Adipose tissue (tissue), 3 donors: ENCODE measurements around the gene ANTXR1. TPM values are rescaled to one million over a fixed set of nuclear protein-coding genes. Genes with fewer than 3 reads are reported as not detected.

ENCODE experiments used
- H3K27ac ChIP-seq: one replicate; pipeline ENCODE4 v1.5.1; 2013; ENCODE audit warnings: low read depth, low read length
- WGBS, 3 donors: extraction: QIAGEN DNeasy Blood & Tissue Kit; methylation state at CpG; one replicate each; pipeline ENCODE4 v1.1.7; 2013; 5-methylcytosine and 5-hydroxymethylcytosine counted together
- polyA plus RNA-seq, 3 donors: library from polyadenylated mRNA; stranded (reverse); fragments of 200-250 nt; gene quantifications; one replicate each; pipeline ENCODE4 v1.2.3, GENCODE V29; 2013
- donor health status: healthy with polysubstance abuse.
- donor health status: Bipolar disorder and iron deficiency.
- donor health status: healthy.

Gene ANTXR1
- polyA plus RNA-seq, 3 donors, result 1.7 to 41.6 (median 9.6) TPM

DNA sequence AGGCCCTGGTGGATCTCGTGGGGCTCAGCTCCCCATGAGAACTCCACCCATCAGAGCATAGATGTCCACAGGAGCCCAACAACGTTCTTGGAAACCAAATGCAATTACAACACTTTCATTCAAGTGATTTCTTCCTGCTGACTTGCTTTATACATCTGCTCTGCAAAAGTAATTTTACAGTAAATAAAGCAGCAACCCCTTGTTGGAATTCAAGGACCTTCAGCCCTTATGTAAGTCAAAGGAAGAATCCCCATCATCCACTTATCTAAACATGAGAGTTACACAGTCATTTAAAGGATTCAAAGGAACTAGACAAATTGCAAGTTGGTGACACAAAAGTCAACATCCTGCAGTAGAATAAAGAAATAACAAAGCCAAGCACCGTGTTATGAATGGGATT lies 17.1 kb upstream of the ANTXR1 start:
- H3K27ac ChIP-seq, result no peak overlapping the region
- 33 to 54% (median 46%) methylated on average over 3 of the region's 3 CpGs for WGBS, 3 donors

DNA sequence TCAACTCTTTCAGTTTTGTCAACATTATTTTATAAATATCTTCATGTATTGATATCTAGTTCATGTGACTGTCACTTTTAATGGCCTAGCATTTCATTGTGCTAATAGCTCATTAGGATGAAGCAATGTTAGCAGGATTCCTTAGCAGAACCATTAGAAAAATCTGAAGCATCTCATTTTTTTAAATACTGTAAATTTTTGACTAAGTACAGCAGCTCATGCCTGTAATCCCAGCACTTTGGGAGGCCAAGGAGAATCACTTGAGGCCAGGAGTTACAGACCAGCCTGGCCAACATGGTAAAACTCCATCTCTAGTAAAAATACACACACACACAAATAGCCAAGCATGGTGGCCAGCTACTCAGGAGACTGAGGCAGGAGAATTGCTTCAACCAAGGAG lies 15.6 kb upstream of the ANTXR1 start:
- no peak overlapping the region for H3K27ac ChIP-seq

DNA sequence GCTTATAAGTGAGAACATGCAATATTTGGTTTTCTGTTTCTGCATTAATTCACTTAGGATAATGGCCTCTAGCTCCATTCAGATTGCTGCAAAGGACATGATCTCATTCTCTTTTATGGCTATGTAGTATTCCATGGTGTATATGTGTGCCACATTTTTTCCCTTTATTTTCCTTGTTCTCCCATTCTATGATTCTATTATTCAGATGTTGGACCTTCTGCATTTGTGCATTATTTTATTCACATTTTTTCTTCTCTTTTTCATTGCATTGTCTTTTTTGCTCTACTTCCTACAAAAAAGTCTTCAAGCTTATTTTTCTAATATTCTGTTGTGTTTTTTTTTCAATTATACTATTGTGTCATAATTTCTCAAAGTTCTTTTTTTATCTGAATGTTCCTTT lies 11.1 kb upstream of the ANTXR1 start:
- H3K27ac ChIP-seq, result no peak overlapping the region

DNA sequence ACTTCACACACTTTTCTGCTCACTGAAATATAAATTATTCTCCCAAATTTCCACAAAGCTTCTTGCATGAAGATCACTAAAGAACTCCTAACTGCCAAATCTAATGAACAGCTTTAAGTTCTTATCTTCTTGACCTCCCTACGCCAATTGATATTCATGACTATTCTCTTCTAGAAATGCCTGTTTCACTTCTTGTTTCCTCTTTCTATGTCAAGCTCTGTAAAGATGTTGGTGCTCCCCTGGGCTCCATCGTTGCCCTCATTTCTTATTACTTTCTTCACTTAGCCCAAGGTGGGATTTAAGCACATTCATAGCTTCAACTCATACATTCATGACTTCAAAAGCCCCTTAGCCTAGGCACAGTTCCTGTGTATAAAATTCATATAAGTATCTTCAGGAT lies 9.2 kb upstream of the ANTXR1 start:
- WGBS, 3 donors, result 75 to 87% (median 87%) methylated on average over 2 of the region's 2 CpGs
- H3K27ac ChIP-seq, result no peak overlapping the region

DNA sequence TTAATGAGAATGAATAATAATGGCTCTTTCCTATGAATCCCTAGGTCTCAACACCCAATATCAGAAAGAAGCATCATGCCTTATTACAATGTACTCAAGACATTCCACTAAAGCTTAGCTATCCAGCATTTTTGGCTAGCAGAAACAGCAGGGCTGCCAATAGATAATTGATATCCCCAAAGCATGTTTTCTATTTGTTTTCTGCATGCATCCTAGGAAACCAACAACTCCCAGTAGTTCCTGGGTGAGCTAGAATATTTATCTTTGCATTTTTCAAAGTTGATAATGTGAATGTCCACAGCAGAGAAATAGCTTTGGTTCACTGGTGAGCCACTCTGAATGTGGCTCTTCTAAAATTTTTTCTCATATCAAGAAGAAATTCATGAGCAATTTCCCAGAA lies 5.8 kb upstream of the ANTXR1 start:
- H3K27ac ChIP-seq, result no peak overlapping the region

DNA sequence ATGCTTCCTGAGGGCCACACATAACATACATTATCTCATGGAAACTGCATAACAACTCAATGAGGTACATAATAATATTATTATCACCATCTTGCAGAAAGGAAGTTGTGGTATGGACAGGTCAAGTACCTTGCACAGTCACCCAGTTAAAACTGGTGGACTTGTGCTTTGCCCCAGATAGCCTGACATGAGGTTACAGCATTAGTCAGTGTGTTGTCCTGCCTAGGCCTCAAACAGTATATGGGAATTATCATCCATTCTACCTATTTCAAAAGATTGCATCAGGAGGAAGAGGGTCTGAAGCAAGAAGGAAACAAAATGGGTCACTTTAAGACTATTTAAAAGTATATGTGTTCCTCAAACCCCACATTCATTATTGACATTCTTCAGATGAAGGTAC lies 5.4 kb upstream of the ANTXR1 start:
- no peak overlapping the region for H3K27ac ChIP-seq

DNA sequence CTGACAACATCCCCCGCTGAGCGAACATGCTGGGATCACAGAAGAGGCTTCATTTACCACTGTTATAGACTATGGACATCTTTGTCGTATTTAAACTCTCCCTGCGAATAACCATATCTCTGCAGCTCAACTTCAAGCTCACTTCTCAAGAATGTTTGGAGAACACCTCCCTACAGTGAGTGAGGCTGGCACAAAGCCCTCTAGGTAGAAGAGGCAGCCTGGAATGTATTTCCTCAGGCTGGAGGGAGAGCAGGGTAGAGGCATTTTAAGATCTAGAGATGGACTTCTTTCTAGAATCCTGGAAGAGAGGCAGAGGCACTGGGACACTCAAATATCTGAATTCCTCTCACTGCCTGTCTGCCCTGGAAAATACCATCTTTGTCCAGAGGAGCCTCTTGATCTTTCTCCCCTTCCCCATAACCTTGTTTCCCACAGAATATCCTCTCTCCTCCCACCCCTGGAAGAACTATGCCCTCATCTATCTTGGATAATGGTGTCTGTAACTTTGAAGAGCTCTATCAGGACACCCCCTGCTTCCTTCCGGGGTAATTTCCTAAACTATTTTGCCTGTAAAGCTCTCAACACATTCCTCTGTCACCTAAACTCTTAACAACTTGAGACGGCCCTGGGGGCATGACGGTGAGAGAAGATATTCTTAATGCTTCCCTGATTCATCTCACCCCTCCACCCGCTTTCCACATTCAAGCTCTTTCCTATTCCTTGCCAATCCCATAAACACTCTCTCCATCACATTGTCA lies 2.4 kb upstream of the ANTXR1 start:
- H3K27ac ChIP-seq, result no peak overlapping the region
- 66 to 81% (median 73%) methylated on average over 8 of the region's 8 CpGs for WGBS, 3 donors

DNA sequence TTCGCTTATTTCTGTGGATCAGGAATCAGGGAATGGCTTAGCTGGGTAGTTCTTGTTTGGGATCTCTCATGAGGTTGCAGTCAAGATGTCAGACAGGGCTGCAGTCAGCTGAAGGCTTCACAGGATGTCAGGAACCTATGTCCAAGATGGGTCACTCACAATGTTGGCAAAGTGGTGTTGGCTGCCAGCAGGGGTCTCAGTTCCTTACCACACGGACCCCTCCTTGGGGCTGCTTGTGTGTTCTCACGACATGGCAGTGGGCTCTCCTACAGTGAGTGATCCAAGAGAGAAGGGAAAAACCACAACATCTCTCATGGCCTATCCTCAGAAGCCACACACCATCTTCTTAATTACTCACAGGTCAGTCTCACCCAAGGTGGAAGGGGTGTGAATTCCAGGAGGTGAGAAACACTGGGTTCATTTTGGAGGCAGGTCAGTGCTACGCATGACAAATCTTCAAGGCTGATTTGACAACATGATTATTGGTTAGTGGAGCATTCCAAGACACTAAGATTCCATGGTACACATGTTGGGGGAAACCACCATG lies 1.3 kb upstream of the ANTXR1 start:
- WGBS, 3 donors, result 48 to 82% (median 74%) methylated on average over 4 of the region's 4 CpGs

DNA sequence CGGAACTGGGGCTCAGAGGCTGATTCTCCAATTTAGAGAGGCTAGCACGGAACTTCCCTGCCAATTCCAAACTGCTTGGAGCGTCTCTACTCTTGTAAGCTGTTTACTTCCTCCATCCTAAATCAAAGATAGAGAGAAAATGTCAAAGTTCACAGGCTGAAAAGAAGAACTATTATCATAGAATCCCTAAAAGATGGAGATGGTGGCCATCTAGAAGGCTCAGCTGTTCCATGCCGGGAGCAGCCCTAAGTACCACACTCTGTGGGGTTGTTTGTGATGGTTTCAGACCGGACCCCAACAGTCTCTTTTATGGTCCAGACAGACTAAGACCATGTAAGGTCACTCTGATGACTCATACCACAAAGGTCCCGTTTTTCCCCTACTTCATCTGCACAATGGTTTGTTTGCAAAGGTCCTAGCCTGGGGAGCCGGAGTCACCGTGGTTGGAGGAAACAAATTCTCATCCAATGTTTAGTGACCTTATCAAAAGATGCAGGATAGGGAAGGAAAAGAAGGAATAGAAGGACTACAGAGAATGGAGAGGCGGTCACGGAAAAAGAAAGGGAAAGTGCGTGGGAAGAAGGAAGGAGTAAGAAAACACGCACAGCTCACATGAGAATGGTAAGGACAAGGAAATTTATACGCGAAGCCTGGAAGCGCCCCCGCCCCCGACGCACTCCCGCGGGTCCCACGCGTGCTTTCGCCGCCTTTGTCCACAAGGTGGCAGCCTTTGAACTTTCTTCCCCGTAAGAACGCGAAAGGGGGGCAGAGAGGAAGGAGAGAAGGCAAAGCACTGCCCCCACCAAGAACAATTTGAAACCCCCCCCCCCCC lies 453 bp upstream of the ANTXR1 start:
- no peak overlapping the region for H3K27ac ChIP-seq
- 11 to 13% (median 11%) methylated on average over 27 of the region's 27 CpGs for WGBS, 3 donors

More for the DNA sequence above, 1.3 kb upstream of the ANTXR1 start:
- H3K27ac ChIP-seq, result no peak overlapping the region

DNA sequence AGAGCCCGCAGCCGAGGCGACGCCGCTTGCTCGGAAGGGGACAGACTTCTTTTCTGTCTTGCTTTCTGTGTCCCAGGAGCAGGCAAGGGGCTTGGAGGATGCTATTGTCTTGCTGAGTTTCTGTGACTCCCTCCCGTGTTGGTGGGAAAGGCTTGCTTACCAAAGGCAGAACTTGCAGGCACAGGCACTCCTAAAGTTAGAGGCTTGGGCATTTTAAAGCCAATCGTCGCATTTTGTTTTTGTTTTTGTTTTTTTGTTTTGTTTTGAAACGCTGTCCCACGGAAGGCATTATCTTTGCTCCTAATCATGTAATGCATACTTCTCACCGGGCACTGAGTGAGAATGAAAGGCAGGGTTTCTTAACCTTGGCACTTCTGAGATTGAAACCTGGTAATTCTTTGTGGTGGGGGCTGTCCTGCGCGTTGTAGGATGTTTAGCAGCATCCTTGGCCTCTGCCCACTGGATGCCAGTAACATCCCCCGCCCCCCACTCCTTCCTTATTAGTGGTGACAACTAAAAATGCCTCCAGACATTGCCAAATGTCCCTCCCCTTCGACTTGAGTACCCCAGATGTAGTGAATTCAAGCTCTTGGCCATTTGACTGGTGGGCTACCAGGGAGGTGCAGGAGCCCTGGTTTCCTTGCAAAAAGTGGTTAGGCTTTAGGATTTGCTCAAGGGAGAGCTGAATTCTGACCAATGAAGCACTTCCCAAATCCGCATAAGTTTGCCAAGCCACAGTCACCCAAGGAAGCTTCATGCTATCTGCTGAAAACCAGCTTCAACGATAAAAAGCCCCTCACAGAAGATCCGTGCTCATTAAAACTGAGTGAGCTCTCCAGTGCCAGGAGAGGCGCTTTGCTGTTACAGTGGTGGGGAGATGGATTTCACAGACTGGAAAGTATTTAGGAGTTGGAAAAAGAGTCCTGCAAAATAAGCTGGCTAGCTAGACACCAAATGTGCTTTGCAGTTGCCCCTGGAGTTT lies 1.2 kb downstream of the ANTXR1 start:
- 3 to 5% (median 3%) methylated on average over 19 to 20 of the region's 20 CpGs for WGBS, 3 donors
- H3K27ac ChIP-seq, result no peak overlapping the region

DNA sequence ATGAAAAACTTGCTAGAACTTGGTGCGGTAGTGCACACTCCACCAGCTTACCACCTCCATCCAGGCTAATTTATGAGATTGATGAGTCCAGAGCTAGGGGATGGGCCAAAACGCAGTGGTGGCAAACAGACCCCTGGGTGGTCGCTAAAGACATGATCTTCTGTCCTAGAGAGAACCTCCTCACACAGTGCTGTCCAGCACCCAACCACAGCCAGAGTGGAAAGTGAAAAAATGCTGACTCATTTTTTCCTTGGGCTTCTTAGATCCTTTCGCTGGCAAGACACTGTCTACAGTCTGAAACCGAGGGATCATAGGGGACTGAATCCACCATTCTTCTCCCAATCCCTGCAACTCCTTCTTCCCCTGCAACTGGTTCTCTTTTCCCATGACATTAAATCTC lies 4.1 kb downstream of the ANTXR1 start:
- 56 to 69% (median 62%) methylated on average over 5 of the region's 5 CpGs for WGBS, 3 donors
- H3K27ac ChIP-seq, result no peak overlapping the region

DNA sequence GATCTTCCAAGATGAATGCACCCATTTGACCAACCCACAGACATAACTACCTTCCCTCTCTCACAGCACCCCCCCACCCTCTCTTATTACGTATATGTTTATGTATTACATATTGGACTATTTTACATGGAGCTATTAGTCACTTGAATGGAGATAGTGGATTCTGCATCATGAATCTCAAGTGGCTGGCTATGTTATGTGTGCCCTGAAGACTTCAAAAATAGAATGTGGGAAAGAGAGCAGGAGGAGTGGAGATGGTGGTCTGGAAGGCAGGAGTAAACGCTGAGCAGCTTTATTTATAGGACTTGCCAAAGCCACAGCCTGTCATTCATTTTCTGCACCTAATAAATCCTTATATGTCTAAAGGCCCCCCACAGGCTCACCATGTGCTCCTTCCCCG lies 4.9 kb downstream of the ANTXR1 start:
- 63 to 78% (median 72%) methylated on average over 3 of the region's 3 CpGs for WGBS, 3 donors
- no peak overlapping the region for H3K27ac ChIP-seq

DNA sequence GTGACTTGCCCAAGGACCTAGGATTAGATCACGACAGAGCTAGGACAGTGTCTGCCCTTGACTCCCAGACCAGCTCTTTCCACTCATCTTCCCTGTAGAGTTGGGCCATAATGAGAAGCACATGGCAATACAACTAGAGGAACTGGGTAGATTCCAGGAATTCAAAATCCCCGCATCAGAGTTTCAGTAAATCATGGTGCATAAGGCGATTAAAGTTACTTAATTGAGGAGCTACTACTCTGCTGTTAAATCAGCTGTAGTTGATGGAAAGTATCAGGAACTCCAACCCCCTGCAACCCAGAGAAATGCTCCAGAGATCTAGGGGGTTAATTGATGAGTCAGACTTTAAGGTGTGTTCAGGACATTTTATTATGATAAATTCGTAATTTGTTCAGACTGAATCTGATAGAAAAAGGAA lies 5.7 kb downstream of the ANTXR1 start:
- 76 to 84% (median 80%) methylated on average over 4 of the region's 4 CpGs for WGBS, 3 donors
- no peak overlapping the region for H3K27ac ChIP-seq

DNA sequence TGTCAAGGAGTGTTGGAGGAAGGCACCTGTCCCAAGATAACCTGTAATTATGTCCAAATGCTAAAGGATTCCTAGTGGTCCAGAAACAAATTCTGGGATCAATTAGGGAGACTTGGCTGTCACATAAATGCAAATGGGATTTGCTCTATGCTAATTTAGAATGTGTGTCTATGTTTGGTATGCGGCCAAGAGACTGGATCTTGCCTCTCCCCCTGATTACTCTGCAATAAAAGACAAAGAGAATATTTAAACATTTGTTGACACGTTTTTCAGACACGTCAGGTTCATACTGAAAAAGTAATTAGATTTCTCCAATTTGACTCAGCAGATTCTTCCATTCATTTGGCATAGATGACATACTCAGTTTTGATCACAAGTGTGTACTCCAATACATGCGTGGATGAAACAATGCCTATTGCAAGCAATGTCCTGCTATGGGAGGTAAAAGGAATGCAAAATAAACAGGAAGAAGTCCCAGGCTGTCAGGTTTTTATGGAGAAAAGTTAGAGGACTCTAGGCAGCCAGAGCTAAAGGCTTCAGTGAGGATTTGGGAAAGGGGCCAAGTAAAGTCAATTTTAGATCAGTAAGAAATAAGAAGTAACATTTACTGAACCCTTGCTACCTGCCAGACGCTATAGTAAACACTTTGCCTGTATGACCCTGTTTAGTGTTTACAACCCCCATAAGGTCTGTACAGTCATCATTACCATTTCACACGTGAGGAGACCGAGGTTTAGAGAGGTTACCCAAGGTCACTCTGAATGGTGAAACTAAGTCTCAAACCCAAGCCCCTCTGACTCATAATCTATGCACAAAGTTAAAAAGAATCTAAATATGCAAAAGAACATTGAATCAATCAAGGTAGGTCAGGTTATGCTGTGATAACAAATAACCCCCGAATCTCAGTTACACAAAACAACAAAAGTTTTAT lies 7.8 kb downstream of the ANTXR1 start:
- WGBS, 3 donors, result 62 to 70% (median 68%) methylated on average over 8 of the region's 8 CpGs
- no peak overlapping the region for H3K27ac ChIP-seq

DNA sequence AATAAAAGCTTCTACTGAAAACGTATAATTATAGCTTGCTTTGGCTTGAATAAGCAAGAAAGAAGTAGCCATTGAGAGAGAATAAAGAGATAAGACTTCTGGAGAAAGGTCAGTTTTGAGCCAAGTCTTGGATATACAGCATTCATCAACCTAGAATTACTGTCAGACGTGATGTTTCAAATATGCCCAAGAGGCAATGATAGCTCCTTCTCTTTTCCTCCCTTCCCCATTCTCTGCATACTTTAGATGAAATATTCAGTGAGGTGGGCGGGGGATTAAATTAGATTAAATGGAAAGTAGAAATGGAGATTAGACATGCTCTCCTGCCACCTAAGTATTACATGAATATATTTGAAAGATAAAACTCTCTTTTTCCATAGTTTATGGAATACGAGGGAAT lies 8.7 kb downstream of the ANTXR1 start:
- no peak overlapping the region for H3K27ac ChIP-seq
- WGBS, 3 donors, result 68 to 79% (median 70%) methylated on average over 4 of the region's 4 CpGs

DNA sequence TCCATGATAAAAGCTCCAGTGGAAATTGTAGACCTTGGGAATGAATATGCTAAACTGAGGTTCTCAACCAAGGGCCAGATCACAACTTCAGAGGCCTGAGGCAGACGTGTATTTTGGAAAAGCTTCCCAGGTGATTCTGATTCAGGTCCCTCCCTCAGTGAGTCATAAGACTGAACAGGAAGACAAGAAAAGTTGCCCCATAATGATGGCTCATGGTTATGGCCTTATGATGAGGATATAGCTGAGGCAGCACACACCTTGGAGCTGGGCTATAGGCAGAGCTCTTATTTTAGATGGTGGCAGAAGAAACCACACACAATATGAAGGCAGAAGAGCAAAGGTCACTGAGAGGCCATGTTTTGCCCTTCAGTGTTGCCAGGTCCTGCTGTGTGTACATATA lies 9.6 kb downstream of the ANTXR1 start:
- no peak overlapping the region for H3K27ac ChIP-seq
- 75 to 84% (median 78%) methylated on average over 1 of the region's 1 CpG for WGBS, 3 donors

DNA sequence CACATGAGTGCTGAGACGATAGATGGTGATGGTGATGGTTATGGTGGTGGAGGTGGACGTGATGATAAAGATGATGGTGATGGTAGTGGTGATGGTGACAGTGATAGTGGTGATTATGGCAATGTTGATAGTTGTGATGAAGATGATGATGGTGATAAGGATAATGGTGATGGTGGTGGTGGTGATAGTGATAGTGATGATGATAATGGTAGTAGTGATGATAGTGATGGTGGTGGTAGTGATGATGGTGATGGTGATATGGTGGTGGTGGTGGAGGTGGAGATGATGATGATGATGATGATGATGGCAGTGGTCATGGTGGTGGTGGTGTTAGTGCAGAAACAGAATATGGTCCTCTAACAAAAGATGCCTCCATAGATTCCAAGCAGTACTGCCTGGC lies 10.3 kb downstream of the ANTXR1 start:
- WGBS, 3 donors, result 81 to 93% (median 93%) methylated on average over 2 of the region's 2 CpGs
- H3K27ac ChIP-seq, result no peak overlapping the region

DNA sequence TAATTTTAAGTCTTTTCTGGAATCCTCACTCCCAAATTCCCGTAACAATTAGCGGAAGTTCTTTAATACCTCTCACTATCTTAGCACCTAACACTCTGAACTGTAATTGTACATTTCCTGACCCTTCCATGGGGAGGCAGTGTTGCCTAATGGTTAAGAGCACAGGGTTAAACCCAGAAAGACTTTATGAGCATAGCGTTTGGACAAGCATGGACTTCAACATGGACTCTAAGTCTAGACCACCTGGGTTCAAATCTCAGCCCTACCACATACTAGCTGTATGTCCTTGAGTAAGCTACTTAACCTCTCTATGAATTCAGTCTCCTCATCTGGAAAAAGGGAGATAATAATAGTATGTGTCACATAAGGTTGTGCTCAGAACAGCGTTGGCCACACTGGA lies 13.0 kb downstream of the ANTXR1 start:
- 51 to 61% (median 59%) methylated on average over 4 of the region's 4 CpGs for WGBS, 3 donors
- H3K27ac ChIP-seq, result no peak overlapping the region
